Right ventricle myocardium inferior (tissue), 1 donor: Measurements from ENCODE around the gene SLCO3A1. TPM values are rescaled to one million over a fixed set of nuclear protein-coding genes. Genes with fewer than 3 reads are reported as not detected.

Experiments
- ATAC-seq: fragments of 200-7000 bp; cut with Tn5 transposase; one replicate; pipeline ENCODE4 v1.9.1; 2020; ENCODE audit warnings: mild to moderate bottlenecking, moderate library complexity
- DNase-seq: peaks from one replicate; pipeline ENCODE4 v3.0.0; 2021; ENCODE audit errors: missing footprints
- intact Hi-C: fragments of 100-400 bp; cut with DNase I; formaldehyde crosslinking; loops from one replicate; pipeline ENCODE4 v1.11.0; 2022
- total RNA-seq: library from RNA; stranded (reverse); fragmentation: NEBNext Ultra II Directional; extraction: Animal tissue kit (Norgen Biotek cat#: 25700); gene quantifications from one replicate; pipeline ENCODE4 v1.2.1, GENCODE V29; 2021
- donor health status: DM: no; HTN: yes; CAD: no; lungs with severe emphysema.

The SLCO3A1 gene
- total RNA-seq, 1 donor from 2014 or later: 45.9 TPM

DNA sequence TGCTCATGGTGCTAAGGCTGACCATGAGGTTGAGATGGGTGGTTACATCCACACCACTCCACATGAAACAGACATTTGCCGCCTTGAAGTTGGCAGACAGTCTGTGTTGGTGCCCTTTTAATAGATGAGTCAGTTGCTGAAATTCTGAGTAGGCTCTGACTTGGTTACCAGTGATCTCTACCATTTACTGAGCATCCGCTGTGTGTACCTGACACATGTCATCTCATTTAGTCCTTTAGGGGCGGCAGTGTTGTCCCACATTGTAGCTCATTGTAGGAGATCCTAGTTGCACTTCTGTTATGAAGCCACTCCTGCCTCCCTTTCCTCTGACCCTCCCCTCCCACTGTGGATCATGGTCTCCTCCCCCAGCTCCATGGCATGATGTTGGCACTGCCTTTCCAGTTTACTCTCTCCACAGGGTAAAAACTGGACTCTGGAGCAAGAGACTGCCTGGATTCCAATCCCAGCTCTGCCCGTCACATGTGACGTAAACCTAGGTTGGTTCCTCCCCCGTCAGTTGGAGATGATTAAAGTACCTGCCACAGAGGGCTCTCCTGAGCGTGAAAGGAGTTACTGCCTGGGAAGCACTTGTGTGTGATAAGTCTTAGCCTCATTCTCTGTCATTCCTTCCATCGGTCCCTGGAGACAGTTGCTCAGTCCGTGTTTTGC, 21.6 kb downstream of the SLCO3A1 start:
- intact Hi-C loops: no loop called here
- DNase-seq: no peak
- ATAC-seq: no peak

DNA sequence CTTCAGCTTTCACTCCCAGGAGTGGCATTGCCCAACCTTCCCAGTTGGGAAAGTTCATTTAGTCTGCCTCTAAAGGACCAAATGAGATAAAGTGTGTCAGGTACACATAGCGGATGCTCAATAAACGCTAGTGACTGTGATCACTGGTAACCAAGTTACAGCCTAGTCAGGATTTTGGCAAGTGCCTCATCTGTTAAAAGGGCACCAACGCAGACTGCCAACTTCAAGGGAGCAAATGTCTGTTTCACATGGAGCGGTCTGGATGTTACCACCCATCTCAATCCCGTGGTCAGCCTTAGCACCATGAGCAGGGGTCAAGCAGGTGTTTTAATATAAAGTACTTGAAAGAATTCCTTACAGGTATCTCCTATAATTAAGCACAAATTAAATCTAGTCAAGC, 22.7 kb downstream of the SLCO3A1 start:
- intact Hi-C loops: no loop called here

GRCh38 chr15:91878319-91878870, 24.9 kb downstream of the SLCO3A1 start:
- intact Hi-C loops: no loop called here
- DNase-seq: no peak
- ATAC-seq: no peak

More for the DNA sequence above, 22.7 kb downstream of the SLCO3A1 start:
- no peak for DNase-seq
- no peak for ATAC-seq

DNA sequence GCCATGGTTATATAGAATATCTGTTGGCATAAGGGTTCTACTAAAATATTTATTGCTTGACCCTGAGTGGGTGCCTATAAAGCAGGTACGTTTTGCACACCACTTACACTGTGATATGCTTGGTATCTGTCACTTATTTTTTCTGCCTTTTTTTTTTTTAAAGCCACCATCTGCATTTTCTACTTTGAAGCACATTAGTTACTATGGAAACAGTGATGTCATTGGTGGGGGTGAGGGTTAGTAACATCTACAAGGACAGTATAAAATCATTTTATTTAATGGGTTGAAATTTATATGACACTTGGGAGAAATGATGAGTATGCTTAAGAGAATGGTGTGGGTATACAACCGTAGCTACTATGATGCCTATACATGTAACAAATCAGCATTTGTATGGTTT, 25.6 kb downstream of the SLCO3A1 start:
- DNase-seq: no peak
- no peak for ATAC-seq
- intact Hi-C loops: no loop called here

DNA sequence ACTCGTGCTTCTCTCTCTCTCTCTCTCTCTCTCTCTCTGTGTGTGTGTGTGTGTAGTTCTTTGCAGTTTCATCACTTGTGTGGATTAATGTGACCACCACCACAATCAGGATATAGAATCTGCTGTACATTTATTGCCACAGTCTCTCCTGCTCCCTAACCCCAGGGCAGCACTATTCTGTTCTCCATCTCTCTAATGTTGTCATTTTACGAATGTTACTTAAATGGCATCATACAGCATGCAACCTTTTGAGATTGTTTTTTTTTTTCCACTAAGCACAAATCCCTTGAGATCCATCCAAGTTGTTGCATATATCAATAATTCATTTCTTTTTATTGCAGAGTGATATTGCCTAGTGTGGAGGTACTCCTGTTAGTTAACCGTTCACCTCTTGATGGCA, 26.9 kb downstream of the SLCO3A1 start:
- intact Hi-C loops: no loop called here
- ATAC-seq (no peak), DNase-seq (no peak)

DNA sequence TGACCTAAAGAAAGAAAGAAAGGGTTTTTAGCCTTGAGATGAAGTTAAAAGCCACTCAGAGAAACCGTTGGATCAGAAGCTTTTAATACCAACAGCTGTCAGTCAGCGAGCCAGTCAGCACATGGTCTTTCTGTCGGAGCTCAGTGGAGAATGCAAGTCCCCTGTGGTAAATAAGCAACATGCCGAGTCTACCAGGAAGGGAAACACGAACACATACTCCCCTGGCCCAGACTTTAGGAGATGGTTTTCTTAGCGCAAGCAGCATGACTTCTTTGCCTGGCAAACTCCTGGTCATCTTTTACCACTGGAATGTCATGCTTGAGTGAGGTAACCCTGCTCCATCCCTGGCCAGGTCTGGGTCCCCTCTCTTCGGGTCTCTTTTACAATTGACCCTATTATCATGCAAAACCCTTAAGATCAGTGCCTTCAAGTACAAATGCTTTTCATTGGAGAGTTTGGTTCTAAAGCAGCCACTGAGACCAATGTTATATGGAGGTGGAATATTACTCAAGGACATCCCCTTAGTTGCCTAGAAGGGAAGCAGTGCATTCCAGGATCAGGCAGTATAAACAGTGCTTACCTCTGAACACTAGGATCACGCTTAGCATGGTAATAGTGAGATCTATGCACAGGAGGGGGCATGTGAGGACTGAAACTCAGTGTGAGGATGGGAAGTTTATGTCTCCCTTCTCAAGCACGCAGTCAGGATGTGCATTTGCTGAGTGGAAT, 28.2 kb downstream of the SLCO3A1 start:
- DNase-seq (no peak), ATAC-seq (no peak)
- intact Hi-C loops: no loop called here

DNA sequence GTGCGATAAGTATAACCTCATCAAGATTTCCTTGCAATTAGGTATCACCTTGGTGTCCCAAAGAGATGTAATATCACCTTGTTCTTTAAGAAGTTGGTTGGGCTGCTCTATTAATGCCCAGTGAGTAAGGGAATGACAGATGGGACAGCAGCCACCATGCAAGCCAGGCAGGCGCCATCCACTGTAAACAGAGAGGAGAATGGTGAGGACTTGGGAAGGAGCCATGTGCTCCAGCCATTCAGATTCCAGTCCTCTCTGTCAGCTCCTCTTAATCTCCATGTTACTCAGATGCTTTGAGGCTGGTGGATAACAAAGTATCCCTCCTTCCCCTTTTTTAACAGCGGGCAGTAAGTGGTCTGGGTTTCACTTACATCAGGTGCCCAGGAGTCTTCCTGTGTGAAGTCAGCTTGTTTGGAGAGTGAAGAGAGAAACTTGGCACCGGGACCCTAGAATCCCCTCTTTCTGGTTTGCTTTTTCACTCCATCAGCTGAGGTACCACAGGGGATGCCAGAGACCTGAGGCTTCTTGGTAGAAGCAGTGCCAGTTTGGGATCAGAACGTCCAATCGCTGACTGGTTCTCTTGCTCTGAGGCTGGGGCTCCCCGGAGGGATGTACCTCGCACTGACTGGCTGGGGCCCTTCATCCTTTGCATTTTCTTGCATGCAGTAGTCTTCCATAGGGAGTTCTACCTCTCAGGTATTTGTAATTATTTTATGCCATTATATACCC, 29.5 kb downstream of the SLCO3A1 start:
- ATAC-seq (peak; percentile 84), DNase-seq (no peak)
- intact Hi-C loops: no loop called here

DNA sequence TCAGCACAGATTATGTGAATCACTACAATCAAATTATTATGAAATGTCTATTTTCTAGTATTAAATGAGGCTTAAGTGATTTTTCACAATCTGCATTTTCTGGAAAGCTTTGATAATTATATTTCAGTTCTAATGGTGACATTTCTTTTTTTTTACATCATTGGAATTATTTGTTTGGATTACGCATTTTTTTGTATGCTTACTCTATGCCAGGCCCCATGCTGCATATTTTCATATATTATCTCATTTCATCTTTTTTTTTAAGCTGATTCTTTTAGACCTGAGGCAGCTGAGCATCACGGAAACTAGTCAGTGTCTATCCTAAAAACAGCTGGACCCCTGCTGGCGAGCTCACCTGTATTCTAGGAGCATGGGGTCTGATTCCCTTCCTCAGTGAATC, 31.1 kb downstream of the SLCO3A1 start:
- intact Hi-C loops: no loop called here
- no peak for ATAC-seq
- no peak for DNase-seq

- no peak for ATAC-seq
- no peak for DNase-seq
- intact Hi-C loops: no loop called here
Measured at GRCh38 chr15:91885054-91885453, 31.5 kb downstream of the SLCO3A1 start.

GRCh38 chr15:91885714-91886270, 32.3 kb downstream of the SLCO3A1 start:
- intact Hi-C loops: no loop called here
- DNase-seq (no peak), ATAC-seq (no peak)

DNA sequence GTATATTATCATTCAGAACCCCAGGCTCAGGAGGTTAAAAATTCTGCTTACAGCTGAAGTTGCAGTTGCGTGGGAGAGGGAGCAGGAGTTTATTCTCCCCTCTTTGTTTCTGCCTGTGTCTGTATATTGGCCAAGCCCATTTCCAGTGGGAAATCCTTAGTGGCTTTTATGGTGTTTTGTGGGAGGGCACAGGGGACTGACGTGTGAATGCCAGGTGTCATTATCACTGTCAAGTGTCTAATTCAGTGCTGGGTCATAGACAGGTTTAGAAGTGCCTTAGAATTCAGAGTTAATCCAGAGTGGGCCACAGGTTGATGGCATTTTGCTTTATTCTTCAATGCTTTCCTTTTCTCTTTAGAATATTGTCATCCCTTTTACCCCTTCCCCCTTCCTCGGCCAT, 33.4 kb downstream of the SLCO3A1 start:
- intact Hi-C loops: no loop called here
- ATAC-seq: no peak
- DNase-seq: no peak

GRCh38 chr15:91887321-91887720, 33.8 kb downstream of the SLCO3A1 start:
- intact Hi-C loops: no loop called here
- DNase-seq (peak; percentile 65), ATAC-seq (peak; percentile 37)

- no peak for ATAC-seq
- DNase-seq: no peak
- intact Hi-C loops: no loop called here
Measured at GRCh38 chr15:91887921-91888373, 34.4 kb downstream of the SLCO3A1 start.

- ATAC-seq: no peak
- DNase-seq: no peak
- intact Hi-C loops: no loop called here
Measured at GRCh38 chr15:91889111-91889815, 35.8 kb downstream of the SLCO3A1 start.

GRCh38 chr15:91890614-91891013, 37.1 kb downstream of the SLCO3A1 start:
- intact Hi-C loops: loop anchor here (5.0 kb wide), 1 partner anchor 37 kb away; no protein-coding TSS in a partner anchor
- no peak for ATAC-seq
- no peak for DNase-seq

DNA sequence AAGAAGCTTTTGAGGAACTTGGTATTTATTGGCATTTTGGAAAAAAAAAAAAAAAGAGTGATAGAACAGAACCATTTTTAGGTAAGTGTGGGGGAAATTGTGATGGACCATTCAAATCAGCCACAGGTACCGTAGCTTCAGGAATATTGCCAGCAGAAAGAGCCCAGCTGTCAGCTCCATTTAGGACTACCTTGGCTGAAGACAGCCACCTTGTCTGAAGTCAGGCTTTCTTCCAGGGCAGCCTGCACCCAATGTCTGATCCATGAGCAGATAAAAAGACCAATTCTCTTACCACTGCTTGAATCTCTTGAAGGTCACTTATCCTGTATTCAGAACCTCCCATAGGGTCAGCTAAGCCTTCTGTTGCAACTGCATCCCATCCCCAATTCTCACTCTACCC, 37.6 kb downstream of the SLCO3A1 start:
- intact Hi-C loops: loop anchor here (5.0 kb wide), 1 partner anchor 36 kb away; no protein-coding TSS in a partner anchor
- DNase-seq (no peak), ATAC-seq (no peak)

DNA sequence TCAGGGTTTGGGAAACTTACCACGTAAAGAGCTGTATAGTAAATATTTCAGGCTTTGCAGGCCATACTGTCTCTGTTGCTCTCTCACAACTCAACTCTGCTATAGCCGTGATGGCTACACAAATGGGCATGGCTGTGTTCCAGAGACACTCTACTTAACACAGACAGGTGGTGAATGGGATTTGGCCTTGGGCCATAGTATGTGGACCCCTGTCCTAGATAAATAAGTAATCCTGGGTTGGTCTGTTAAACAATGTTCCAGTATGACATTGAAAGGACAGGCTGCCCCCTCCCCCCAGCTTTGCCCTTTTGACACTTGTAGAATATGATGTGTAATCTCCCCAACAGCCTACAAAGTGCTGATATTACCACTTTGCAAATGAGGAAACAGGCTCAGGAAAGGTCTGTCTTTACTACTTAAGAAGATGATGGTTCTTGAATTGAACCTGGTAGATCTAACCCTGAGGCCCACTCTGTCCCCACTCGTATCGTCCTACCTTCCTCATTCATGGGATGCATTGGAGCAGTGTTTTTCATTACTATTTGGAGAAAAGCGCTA, 38.4 kb downstream of the SLCO3A1 start:
- ATAC-seq (peak; percentile 70), DNase-seq (no peak)
- intact Hi-C loops: loop anchor here (5.0 kb wide), 1 partner anchor 35 kb away; no protein-coding TSS in a partner anchor

- intact Hi-C loops: loop anchor here (5.0 kb wide), 1 partner anchor 35 kb away; no protein-coding TSS in a partner anchor
- no peak for ATAC-seq
- DNase-seq: no peak
Measured at GRCh38 chr15:91892436-91892835, 38.9 kb downstream of the SLCO3A1 start.
